ENCODE measurements around the gene WNT11. TPM values are rescaled to one million over a fixed set of nuclear protein-coding genes. Genes with fewer than 3 reads are reported as not detected.

Gene WNT11
- total and polyA plus RNA-seq, 2 of the 13 experiments (the other 11 are each of a cell fraction or from before 2014, with no cell fraction given) = 0.34 to 0.66 TPM

DNA sequence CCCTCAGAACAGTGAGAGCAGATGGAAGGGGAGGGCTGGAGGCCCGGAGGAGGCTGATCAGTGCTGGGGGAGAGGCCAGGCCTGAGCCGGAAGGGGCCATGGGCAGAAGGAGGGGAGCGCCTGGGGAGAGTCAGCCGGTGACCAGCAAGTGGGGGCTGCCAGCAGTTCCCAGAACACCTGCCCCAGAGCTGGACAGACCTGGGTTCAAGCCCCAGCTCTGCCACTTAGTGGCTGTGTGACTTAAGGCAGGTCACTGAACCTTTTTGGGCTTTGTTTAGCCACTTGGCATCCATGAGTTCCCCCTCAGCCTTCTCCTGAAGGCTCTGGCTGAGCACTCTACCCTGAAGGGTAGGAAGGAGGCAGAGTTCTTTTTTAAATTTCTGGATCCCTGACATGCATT is 17.4 kb downstream of the WNT11 start (continued):
- no peak for TF ChIP-seq ZNF839 (CRISPR knock-in tag; IDR thresholded peaks at IDR 0.05; ENCODE audit: borderline replicate concordance)
- no peak for TF ChIP-seq HOXA9 (CRISPR knock-in tag; IDR thresholded peaks at IDR 0.05; ENCODE audit: borderline replicate concordance)
- no peak for TF ChIP-seq ZNF747 (CRISPR knock-in tag; IDR thresholded peaks at IDR 0.05; ENCODE audit: borderline replicate concordance)

DNA sequence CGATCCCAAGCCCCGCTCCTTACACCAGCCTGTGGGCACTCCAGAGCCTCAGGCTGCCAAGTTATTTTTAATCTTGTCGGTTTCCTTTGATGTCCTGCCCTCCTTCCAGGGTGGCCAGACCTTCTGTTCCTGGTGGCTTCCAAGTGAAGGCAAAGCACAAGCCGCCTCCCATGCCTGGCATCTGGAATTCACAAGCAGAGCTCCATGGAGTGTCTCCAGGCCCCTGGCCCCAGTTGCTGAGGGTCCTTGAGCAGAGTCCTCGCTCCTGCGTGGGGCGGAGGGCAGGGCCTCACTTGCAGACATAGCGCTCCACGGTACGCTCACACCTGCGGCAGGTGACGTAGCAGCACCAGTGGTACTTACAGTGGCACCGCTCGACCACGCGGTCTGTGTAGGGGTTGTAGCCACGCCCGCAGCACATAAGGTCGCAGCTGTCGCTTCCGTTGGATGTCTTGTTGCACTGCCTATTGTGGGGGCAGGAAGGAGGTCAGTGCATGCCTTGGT is 19.5 kb downstream of the WNT11 start:
- ChIA-PET CTCF (ENCODE audit: low intra/inter-chr PET ratio, low total read pairs) (no interaction called here), POLR2A (no interaction called here)
- Histone ChIP-seq H3K27me3 (ENCODE audit: control insufficient read depth in 1 of 2, insufficient read depth in 2 of 2, low read length in 2 of 2) (0 out of 5 replicates have a peak, but pooled peaks cover 0 to 5% of the 10 kb centered on the region in 2 experiments), H3K9me3 (ENCODE audit: low read length) (no peaks in the 10 kb centered on the region), H2AFZ (ENCODE audit: low read length) (no peak overlapping the region), H3K4me2 (ENCODE audit: low read depth, low read length) (no peak overlapping the region), H3K79me2 (ENCODE audit: insufficient read depth, low read length) (no peaks in the 10 kb centered on the region), H3K4me1 (ENCODE audit: insufficient read depth, low read length) (peaks cover 6% of the 10 kb centered on the region; the same call in 1 of the 2 replicates), H3K36me3 (replicated peaks in 1 of 2; ENCODE audit: control insufficient read depth in 1 of 2, insufficient read depth in 2 of 2, low read length in 2 of 2) (no peaks in the 10 kb centered on the region), H4K20me1 (ENCODE audit: insufficient read depth, low read length) (no peaks in the 10 kb centered on the region), H3K27ac (ENCODE audit: extremely low read length, insufficient read depth, low read length) (no peak overlapping the region), H3K4me3 (replicated peaks in 1 of 3; ENCODE audit: insufficient read depth in 1 of 3, low read depth in 2 of 3, low read length in 3 of 3) (no peak overlapping the region), H3K9ac (ENCODE audit: insufficient read depth, low read depth, low read length) (no peak overlapping the region)
- FAIRE-seq (no peak), ATAC-seq (no peak), DNase-seq (ENCODE audit: low spot score) (no peak)
- intact Hi-C loops (cut with micrococcal nuclease; ENCODE audit: unreplicated experiment) = no loop called here
- BruUV-seq (replicated peaks) = no TSS peak
- in situ Hi-C loops (cut with HindIII; ENCODE audit: extremely low pct_ligation_motif_present, low pct_unique_long_range_greater_than_20kb) = no loop called here
- WGBS (ENCODE audit: low lambda C conversion rate) = 87% methylated on average over 15 of the region's 21 CpGs
- TF ChIP-seq KAT2B (IDR thresholded peaks at IDR 0.05; ENCODE audit: borderline replicate concordance, low read depth, low read length) = no peak
- TF ChIP-seq SNAPC5 (CRISPR knock-in tag; IDR thresholded peaks at IDR 0.05; ENCODE audit: borderline replicate concordance) = no peak
- no peak for TF ChIP-seq ZSCAN22 (CRISPR knock-in tag; IDR thresholded peaks at IDR 0.05)
- TF ChIP-seq ZNF605 (CRISPR knock-in tag; IDR thresholded peaks at IDR 0.05) = no peak
- no peak for TF ChIP-seq ZNF563 (CRISPR knock-in tag; IDR thresholded peaks at IDR 0.05)
- no peak for TF ChIP-seq PCBP2 (optimal IDR thresholded peaks at IDR 0.05; ENCODE audit: low read depth, low read length, poor library complexity, severe bottlenecking)
- TF ChIP-seq, protein P1, sequence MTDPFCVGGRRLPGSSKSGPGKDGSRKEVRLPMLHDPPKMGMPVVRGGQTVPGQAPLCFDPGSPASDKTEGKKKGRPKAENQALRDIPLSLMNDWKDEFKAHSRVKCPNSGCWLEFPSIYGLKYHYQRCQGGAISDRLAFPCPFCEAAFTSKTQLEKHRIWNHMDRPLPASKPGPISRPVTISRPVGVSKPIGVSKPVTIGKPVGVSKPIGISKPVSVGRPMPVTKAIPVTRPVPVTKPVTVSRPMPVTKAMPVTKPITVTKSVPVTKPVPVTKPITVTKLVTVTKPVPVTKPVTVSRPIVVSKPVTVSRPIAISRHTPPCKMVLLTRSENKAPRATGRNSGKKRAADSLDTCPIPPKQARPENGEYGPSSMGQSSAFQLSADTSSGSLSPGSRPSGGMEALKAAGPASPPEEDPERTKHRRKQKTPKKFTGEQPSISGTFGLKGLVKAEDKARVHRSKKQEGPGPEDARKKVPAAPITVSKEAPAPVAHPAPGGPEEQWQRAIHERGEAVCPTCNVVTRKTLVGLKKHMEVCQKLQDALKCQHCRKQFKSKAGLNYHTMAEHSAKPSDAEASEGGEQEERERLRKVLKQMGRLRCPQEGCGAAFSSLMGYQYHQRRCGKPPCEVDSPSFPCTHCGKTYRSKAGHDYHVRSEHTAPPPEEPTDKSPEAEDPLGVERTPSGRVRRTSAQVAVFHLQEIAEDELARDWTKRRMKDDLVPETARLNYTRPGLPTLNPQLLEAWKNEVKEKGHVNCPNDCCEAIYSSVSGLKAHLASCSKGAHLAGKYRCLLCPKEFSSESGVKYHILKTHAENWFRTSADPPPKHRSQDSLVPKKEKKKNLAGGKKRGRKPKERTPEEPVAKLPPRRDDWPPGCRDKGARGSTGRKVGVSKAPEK (CRISPR knock-in tag; IDR thresholded peaks at IDR 0.05; ENCODE audit: borderline replicate concordance) = no peak
- no peak for TF ChIP-seq HNRNPK (IDR thresholded peaks at IDR 0.05; ENCODE audit: low read depth, low read length, poor library complexity, severe bottlenecking)
- TF ChIP-seq ZNF558 (CRISPR knock-in tag; IDR thresholded peaks at IDR 0.05; ENCODE audit: borderline replicate concordance) = no peak
